ENCODE results near the gene PTN.

PTN gene

GRCh38 chr7:137342828-137343261 lies 688 bp downstream of the PTN start:
- TF ChIP-seq CTCF (IDR thresholded peaks at IDR 0.05; ENCODE audit: low read depth, low read length) = no peak
- H3K4me3 ChIP-seq (ENCODE audit: low read depth, low read length) = peak overlapping the region; percentile 70

DNA sequence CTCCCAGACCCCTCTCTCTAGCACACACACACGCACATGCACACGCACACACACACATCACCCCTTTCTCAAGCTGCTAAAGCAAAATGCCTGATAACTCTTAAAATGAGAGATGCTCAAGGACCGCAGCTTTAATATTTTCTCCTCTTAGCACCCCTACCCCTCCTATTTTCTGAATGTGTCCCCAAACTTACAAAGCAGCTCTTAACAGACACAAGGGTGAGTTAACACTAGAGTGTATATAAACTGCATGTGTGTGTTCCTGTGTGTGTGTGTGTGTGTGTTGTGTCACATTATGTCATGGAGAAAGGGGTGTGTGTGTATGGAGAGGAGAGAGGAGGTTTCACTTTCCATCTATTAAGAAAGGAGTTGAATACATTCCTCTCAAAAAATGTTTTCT lies 1.3 kb downstream of the PTN start:
- no peak for TF ChIP-seq CTCF (IDR thresholded peaks at IDR 0.05; ENCODE audit: low read depth, low read length)
- H3K4me3 ChIP-seq (ENCODE audit: low read depth, low read length) = peak overlapping the region; percentile 70

- TF ChIP-seq CTCF (IDR thresholded peaks at IDR 0.05; ENCODE audit: low read depth, low read length) = no peak
- no peak overlapping the region for H3K4me3 ChIP-seq (ENCODE audit: low read depth, low read length)
Observed at GRCh38 chr7:137337902-137338301, 5.6 kb downstream of the PTN start.

- no peak for TF ChIP-seq CTCF (IDR thresholded peaks at IDR 0.05; ENCODE audit: low read depth, low read length)
- H3K4me3 ChIP-seq (ENCODE audit: low read depth, low read length) = no peak overlapping the region
Observed at GRCh38 chr7:137335814-137336213, 7.7 kb downstream of the PTN start.

DNA sequence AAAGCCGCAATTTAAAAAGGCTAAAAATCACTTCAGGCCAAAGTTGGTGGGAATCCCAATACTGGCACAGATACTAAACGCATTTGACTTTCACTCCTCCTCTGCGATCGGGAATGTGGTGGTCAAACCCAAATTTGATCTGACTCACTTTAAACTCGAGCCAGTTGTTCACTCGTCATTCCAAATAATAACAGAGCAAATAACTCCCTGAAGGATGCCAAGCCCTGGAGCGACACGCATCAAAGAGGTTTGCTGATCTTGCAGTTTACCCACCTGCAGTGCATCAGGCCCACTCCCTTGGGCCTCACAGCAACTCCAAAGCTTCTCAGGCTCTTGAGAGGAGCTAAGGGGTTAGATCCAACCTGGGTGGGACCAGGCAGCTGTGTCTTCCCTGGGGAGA lies 12.2 kb downstream of the PTN start:
- no peak for TF ChIP-seq CTCF (IDR thresholded peaks at IDR 0.05; ENCODE audit: low read depth, low read length)
- no peak overlapping the region for H3K4me3 ChIP-seq (ENCODE audit: low read depth, low read length)

- no peak for TF ChIP-seq CTCF (IDR thresholded peaks at IDR 0.05; ENCODE audit: low read depth, low read length)
- H3K4me3 ChIP-seq (ENCODE audit: low read depth, low read length) = no peak overlapping the region
Observed at GRCh38 chr7:137329411-137329810, 14.1 kb downstream of the PTN start.

DNA sequence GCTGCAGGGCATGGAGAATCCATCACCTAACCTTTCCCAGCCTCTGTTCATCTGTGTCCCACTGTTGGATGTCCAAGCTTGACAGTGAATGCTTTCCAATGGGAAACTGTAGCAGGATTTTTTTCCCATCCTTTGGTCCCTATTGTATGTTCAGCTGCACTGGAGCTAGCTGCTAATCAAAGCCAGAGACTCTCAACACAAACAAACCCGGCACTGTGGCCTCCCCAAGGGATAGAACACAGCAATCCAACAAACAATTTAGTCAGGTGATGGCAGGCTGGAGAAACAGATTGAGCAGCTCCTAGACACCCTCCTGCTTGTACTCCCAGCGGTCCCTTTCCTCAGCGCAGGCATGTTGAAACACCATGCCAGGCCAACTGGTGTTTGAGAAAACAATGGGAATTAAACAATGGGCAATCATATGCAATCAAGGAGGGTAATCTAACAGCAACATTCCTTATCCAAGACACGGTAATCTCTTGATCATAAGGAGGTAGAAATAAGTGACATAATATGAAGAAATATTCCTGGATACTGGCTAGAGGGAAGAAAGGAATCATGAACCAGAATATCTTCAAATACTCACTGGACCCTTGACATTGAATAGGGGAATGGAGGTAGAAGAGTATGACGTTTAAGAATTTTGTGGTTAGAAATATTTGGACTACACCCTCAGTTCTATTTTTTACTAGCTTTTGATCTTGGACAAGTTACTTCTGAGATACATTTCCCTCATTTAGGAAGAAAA lies 15.0 kb downstream of the PTN start:
- no peak overlapping the region for H3K4me3 ChIP-seq (ENCODE audit: low read depth, low read length)
- no peak for TF ChIP-seq CTCF (IDR thresholded peaks at IDR 0.05; ENCODE audit: low read depth, low read length)

Measured in WI38 (cell line).